CD14-positive monocyte (primary cell): ENCODE measurements around the gene KCTD5. TPM values are rescaled to one million over a fixed set of nuclear protein-coding genes. Genes with fewer than 3 reads are reported as not detected.
A peak's percentile ranks its signal among the peaks of the same experiment; 100 is the strongest.
"Not testable (repeated sequence)": the region's sequence is repeated elsewhere in the genome, so short reads cannot be mapped to it uniquely, and the experiment has no call there.

Experiments used
- DNase-seq, 3 donors: peaks; one replicate each; pipeline ENCODE4 v3.0.0-alpha.2; 2011 to 2022
- H2AFZ ChIP-seq: 2 replicates; pipeline ENCODE4 v1.6.0; 2012; ENCODE audit warnings: mild to moderate bottlenecking, low read depth, low read length, inconsistent platforms; ENCODE audit not compliant: insufficient read depth, poor library complexity, severe bottlenecking
- H3K27ac ChIP-seq, 2 donors: 1 replicate in 1 of 2; 2 replicates in 1 of 2; pipeline ENCODE4 v1.5.1; 2012 to 2013; ENCODE audit warnings: low read length in 2 of 2, control low read depth in 1 of 2, inconsistent platforms in 1 of 2, low read depth in 1 of 2, mild to moderate bottlenecking in 1 of 2
- H3K27me3 ChIP-seq, 2 donors: one replicate each; pipeline versions ENCODE4 v1.6.0 to v1.6.1; 2011 to 2013; ENCODE audit warnings: low read length in 2 of 2; ENCODE audit not compliant: control insufficient read depth in 2 of 2, insufficient read depth in 2 of 2
- H3K36me3 ChIP-seq, 2 donors: replicated peaks in 1 of 2; 1 replicate in 1 of 2; 2 replicates in 1 of 2; pipeline versions ENCODE4 v1.5.1 to v1.6.1; 2012 to 2013; ENCODE audit warnings: low read length in 2 of 2, control low read depth in 1 of 2, inconsistent platforms in 1 of 2, mild to moderate bottlenecking in 1 of 2; ENCODE audit not compliant: insufficient read depth in 2 of 2, control insufficient read depth in 1 of 2
- H3K4me1 ChIP-seq, 2 donors: 1 replicate in 1 of 2; 2 replicates in 1 of 2; pipeline versions ENCODE4 v1.5.1 to v1.6.1; 2012 to 2013; ENCODE audit warnings: low read length in 2 of 2, control low read depth in 1 of 2, inconsistent platforms in 1 of 2, mild to moderate bottlenecking in 1 of 2, moderate library complexity in 1 of 2; ENCODE audit not compliant: insufficient read depth in 2 of 2, control insufficient read depth in 1 of 2
- H3K4me2 ChIP-seq: replicated peaks from 2 replicates; pipeline ENCODE3; 2012; ENCODE audit warnings: low read length, moderate library complexity, mild to moderate bottlenecking; ENCODE audit not compliant: poor library complexity, severe bottlenecking; ENCODE audit errors: extremely low read depth
- H3K4me3 ChIP-seq, 3 experiments: fragments of 200-600 bp in 1 of 3; sonication (generic) in 1 of 3; replicated peaks in 1 of 3; 1 replicate in 2 of 3; 2 replicates in 1 of 3; pipeline ENCODE4 v1.5.1; 2011 to 2013; ENCODE audit warnings: low read length in 3 of 3, mild to moderate bottlenecking in 3 of 3, control low read depth in 2 of 3, low read depth in 2 of 3, inconsistent platforms in 1 of 3, moderate library complexity in 1 of 3
- H3K79me2 ChIP-seq: 2 replicates; pipeline ENCODE4 v1.6.0; 2012; ENCODE audit warnings: mild to moderate bottlenecking, control low read depth, inconsistent platforms, low read length, moderate library complexity; ENCODE audit not compliant: insufficient read depth
- H3K9ac ChIP-seq: 2 replicates; pipeline ENCODE4 v1.6.0; 2017; ENCODE audit warnings: low read length, mild to moderate bottlenecking; ENCODE audit not compliant: insufficient read depth, poor library complexity, severe bottlenecking
- H3K9me3 ChIP-seq, 2 donors: replicated peaks in 1 of 2; 1 replicate in 1 of 2; 2 replicates in 1 of 2; pipeline versions ENCODE4 v1.5.1 to v1.6.1; 2012 to 2013; ENCODE audit warnings: low read length in 2 of 2, control low read depth in 1 of 2; ENCODE audit not compliant: control insufficient read depth in 1 of 2, insufficient read depth in 1 of 2
- H4K20me1 ChIP-seq: 2 replicates; pipeline ENCODE4 v1.6.0; 2012; ENCODE audit warnings: mild to moderate bottlenecking, low read length, control low read depth, moderate library complexity; ENCODE audit not compliant: insufficient read depth
- H3K27ac Mint-ChIP-seq, 7 donors: one replicate each; pipeline ENCODE4 v1.8.0; 2020; ENCODE audit warnings: mild to moderate bottlenecking in 7 of 7, mixed read lengths in 7 of 7, moderate library complexity in 6 of 7, inconsistent platforms in 2 of 7
- H3K27me3 Mint-ChIP-seq, 3 donors: one replicate each; pipeline ENCODE4 v1.8.0; 2021 to 2022; ENCODE audit warnings: low read depth in 3 of 3, mild to moderate bottlenecking in 3 of 3, mixed read lengths in 3 of 3, moderate library complexity in 3 of 3, inconsistent platforms in 1 of 3
- H3K36me3 Mint-ChIP-seq, 2 donors: one replicate each; pipeline ENCODE4 v1.8.0; 2020; ENCODE audit warnings: mixed read lengths in 2 of 2, inconsistent platforms in 1 of 2, mild to moderate bottlenecking in 1 of 2
- H3K4me1 Mint-ChIP-seq: one replicate; pipeline ENCODE4 v1.8.0; 2020; ENCODE audit warnings: mild to moderate bottlenecking, mixed read lengths
- H3K4me3 Mint-ChIP-seq, 2 donors: one replicate each; pipeline ENCODE4 v1.8.0; 2020; ENCODE audit warnings: mild to moderate bottlenecking in 2 of 2, mixed read lengths in 2 of 2, moderate library complexity in 1 of 2
- H3K9me3 Mint-ChIP-seq, 7 donors: one replicate each; pipeline ENCODE4 v1.8.0; 2020 to 2022; ENCODE audit warnings: mixed read lengths in 7 of 7, mild to moderate bottlenecking in 6 of 7, moderate library complexity in 6 of 7, inconsistent platforms in 2 of 7
- CTCF ChIP-seq: fragments of 200-600 bp; IDR thresholded peaks from one replicate; pipeline ENCODE4 v1.8.0; 2022; ENCODE audit warnings: antibody characterized with exemption, mild to moderate bottlenecking
- WGBS: methylation state at CpG from one replicate; pipeline ENCODE4 v1.1.5; 2013; ENCODE audit warnings: missing lambda C conversion rate; ENCODE audit not compliant: insufficient coverage; 5-methylcytosine and 5-hydroxymethylcytosine counted together
- intact Hi-C, 2 donors: fragments of 100-400 bp; cut with micrococcal nuclease; formaldehyde crosslinking; loops; one replicate each; pipeline versions ENCODE4 v1.15.0 to v1.15.1; 2023
- polyA plus RNA-seq, 3 donors: library from polyadenylated mRNA; depleted of rRNA in 1 of 3; unstranded in 2 of 3; stranded (reverse) in 1 of 3; fragments of 300-500 nt in 2 of 3; fragments of >200 nt in 1 of 3; fragmentation: Illumina TruSeq in 2 of 3; gene quantifications; 1 replicate in 2 of 3; 2 replicates in 1 of 3; pipeline ENCODE4 v1.2.3, GENCODE V29; 2012 to 2021

KCTD5 gene
- polyA plus RNA-seq, 3 donors = 16.0 to 23.1 (median 21.0) TPM

- H3K4me1 ChIP-seq = peaks cover 48 to 52% of the 10 kb centered on the region in 2 donors
- intact Hi-C loops = no loop called here
- H3K36me3 Mint-ChIP-seq = peaks cover 11 to 23% of the 10 kb centered on the region in 2 donors
- peak overlapping the region; percentile 79 for H3K4me2 ChIP-seq
- H3K4me3 ChIP-seq = peak overlapping the region; percentile 13 to 69 (median 34)
- peaks cover 65% of the 10 kb centered on the region for H3K79me2 ChIP-seq
- peak overlapping the region; percentile 76 to 88 for H3K4me3 Mint-ChIP-seq
- peaks cover 0 to 4% (median 0%) of the 10 kb centered on the region in 3 donors for H3K27me3 Mint-ChIP-seq
- peak; percentile 80 to 85 (median 84) for DNase-seq
- H3K27ac Mint-ChIP-seq = peak overlapping the region; percentile 85 to 94 (median 90)
- peaks cover 44% of the 10 kb centered on the region for H3K4me1 Mint-ChIP-seq
- H3K9me3 ChIP-seq = no peaks in the 10 kb centered on the region
- WGBS = 3% methylated on average over 19 of the region's 20 CpGs
- H3K27me3 ChIP-seq = no peaks in the 10 kb centered on the region
- H2AFZ ChIP-seq = no peak overlapping the region
- peaks cover 20% of the 10 kb centered on the region in 2 donors for H3K36me3 ChIP-seq
- H3K9ac ChIP-seq = no peak overlapping the region
- peaks cover 0 to 2% (median 0%) of the 10 kb centered on the region in 7 donors for H3K9me3 Mint-ChIP-seq
- peak overlapping the region; percentile 66 to 70 for H3K27ac ChIP-seq
- peaks cover 59% of the 10 kb centered on the region for H4K20me1 ChIP-seq
- no peak for TF ChIP-seq CTCF
Measured at GRCh38 chr16:2686912-2687507, 4.7 kb downstream of the KCTD5 start.

GRCh38 chr16:2687531-2688308 lies 5.4 kb downstream of the KCTD5 start:
- H2AFZ ChIP-seq = no peak overlapping the region
- H3K79me2 ChIP-seq = peaks cover 66% of the 10 kb centered on the region
- Mint-ChIP-seq H3K27me3 (peaks cover 0 to 4% (median 0%) of the 10 kb centered on the region in 3 donors), H3K4me3 (peak overlapping the region; percentile 76 to 88), H3K36me3 (peaks cover 11 to 30% of the 10 kb centered on the region in 2 donors), H3K27ac (peak overlapping the region in 6 of 7 donors; percentile 10 to 94 (median 90)), H3K4me1 (peaks cover 43% of the 10 kb centered on the region), H3K9me3 (peaks cover 0 to 2% (median 0%) of the 10 kb centered on the region in 7 donors)
- 32% methylated on average over 12 of the region's 19 CpGs for WGBS
- DNase-seq = no peak
- H3K4me2 ChIP-seq = peak overlapping the region; percentile 79
- H3K9ac ChIP-seq = no peak overlapping the region
- no peaks in the 10 kb centered on the region for H3K9me3 ChIP-seq
- TF ChIP-seq CTCF = no peak
- peaks cover 48 to 49% of the 10 kb centered on the region in 2 donors for H3K4me1 ChIP-seq
- H3K27ac ChIP-seq = peak overlapping the region; percentile 9 to 70
- H4K20me1 ChIP-seq = peaks cover 63% of the 10 kb centered on the region
- H3K36me3 ChIP-seq = peaks cover 25 to 28% of the 10 kb centered on the region in 2 donors
- intact Hi-C loops = no loop called here
- H3K4me3 ChIP-seq = peak overlapping the region in 1 of 3 experiments; percentile 69
- no peaks in the 10 kb centered on the region for H3K27me3 ChIP-seq

- H4K20me1 ChIP-seq = peaks cover 65% of the 10 kb centered on the region
- not testable (repeated sequence) for DNase-seq
Measured at GRCh38 chr16:2689422-2689821, 7.1 kb downstream of the KCTD5 start.

More at GRCh38 chr16:2689422-2689821, 7.1 kb downstream of the KCTD5 start:
- H2AFZ ChIP-seq, H3K9me3 Mint-ChIP-seq, intact Hi-C loops, H3K27me3 Mint-ChIP-seq, H3K4me3 ChIP-seq, H3K27me3 ChIP-seq, H3K4me2 ChIP-seq, H3K9ac ChIP-seq, H3K27ac ChIP-seq, H3K9me3 ChIP-seq, H3K4me3 Mint-ChIP-seq: not testable (repeated sequence)
- peaks cover 32 to 35% of the 10 kb centered on the region in 2 donors for H3K4me1 ChIP-seq
- peaks cover 60% of the 10 kb centered on the region for H3K79me2 ChIP-seq
- H3K36me3 Mint-ChIP-seq = peaks cover 14 to 30% of the 10 kb centered on the region in 2 donors
- H3K36me3 ChIP-seq = peaks cover 28 to 32% of the 10 kb centered on the region in 2 donors
- H3K4me1 Mint-ChIP-seq = peaks cover 36% of the 10 kb centered on the region
- whole genome bisulfite sequencing = no CpG with 5 or more reads among the region's 13 CpGs
- peak overlapping the region in 1 of 7 donors; percentile 66 for H3K27ac Mint-ChIP-seq
